Prostate gland (tissue), 2 donors: ENCODE data around the gene OGFRL1. TPM values are rescaled to one million over a fixed set of nuclear protein-coding genes. Genes with fewer than 3 reads are reported as not detected.

ENCODE experiments used
- DNase-seq: peaks from one replicate; pipeline ENCODE4 v3.0.0-alpha.2; 2019; ENCODE audit warnings: low spot score
- H3K27ac ChIP-seq, 2 donors: fragments of 200-600 bp; sonication (generic); 2 replicates each; pipeline ENCODE4 v1.5.1; 2017 to 2019
- H3K27me3 ChIP-seq: fragments of 200-600 bp; sonication (generic); replicated peaks from 2 replicates; pipeline ENCODE4 v1.5.1; 2019; ENCODE audit not compliant: insufficient read depth
- H3K36me3 ChIP-seq, 2 donors: fragments of 200-600 bp; sonication (generic); 1 replicate in 1 of 2; 2 replicates in 1 of 2; pipeline versions ENCODE4 v1.5.1 to v1.8.1; 2017 to 2019
- H3K4me1 ChIP-seq: fragments of 200-600 bp; sonication (generic); replicated peaks from 2 replicates; pipeline ENCODE4 v1.5.1; 2019
- H3K4me3 ChIP-seq, 2 donors: fragments of 200-600 bp; sonication (generic); 2 replicates each; pipeline ENCODE4 v1.5.1; 2017 to 2019
- H3K9me3 ChIP-seq: fragments of 200-600 bp; sonication (generic); 2 replicates; pipeline ENCODE4 v1.5.1; 2017
- POLR2A ChIP-seq: fragments of 450-650 bp; IDR thresholded peaks from one replicate; pipeline ENCODE4 v1.6.1; 2016; ENCODE audit warnings: antibody characterized with exemption, mild to moderate bottlenecking
- POLR2AphosphoS5 ChIP-seq: sonication (generic); formaldehyde crosslinking; IDR thresholded peaks from one replicate; pipeline ENCODE4 v1.6.1; 2017; ENCODE audit warnings: antibody characterized with exemption
- WGBS: methylation state at CpG from one replicate; pipeline ENCODE4 v1.1.5; 2018; 5-methylcytosine and 5-hydroxymethylcytosine counted together
- intact Hi-C: fragments of 100-400 bp; cut with DNase I; formaldehyde crosslinking; loops from one replicate; pipeline ENCODE4 v1.14.2; 2022
- total RNA-seq, 2 donors: library from RNA; depleted of rRNA; stranded (reverse); fragments of >200 nt; gene quantifications; one replicate each; pipeline ENCODE4 v1.1.0, GENCODE V29; 2016
- TF ChIP-seq, protein P1 (sequence below), 4 experiments: fragments of 200-600 bp in 2 of 4; fragments of 450-650 bp in 2 of 4; sonication (generic) in 2 of 4; IDR thresholded peaks; 1 replicate in 3 of 4; 2 replicates in 1 of 4; pipeline ENCODE4 v1.5.1; 2016 to 2019; ENCODE audit warnings: antibody characterized with exemption in 4 of 4, mild to moderate bottlenecking in 2 of 4, moderate library complexity in 2 of 4

Gene OGFRL1
- total RNA-seq, 2 donors from 2014 or later, result 18.4 to 20.4 TPM

DNA sequence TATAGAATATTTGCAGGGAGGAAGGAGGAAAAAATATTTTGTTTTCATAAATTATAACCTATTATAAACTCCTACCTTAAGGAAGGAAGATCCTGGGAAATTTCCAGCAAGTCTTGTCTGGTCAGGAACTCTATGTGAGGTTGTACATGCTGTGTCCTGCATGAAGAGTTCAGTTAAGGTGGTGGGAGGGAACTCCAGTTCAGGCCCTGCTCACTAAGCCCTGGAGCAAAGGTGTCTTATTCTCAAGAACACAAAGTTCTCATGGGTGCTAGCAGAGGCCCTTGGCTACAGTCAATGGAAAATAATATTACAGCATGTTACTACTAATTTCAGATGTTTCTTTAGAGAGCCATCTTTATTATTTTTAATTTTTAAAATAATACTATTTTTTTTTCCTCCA, 3.8 kb upstream of the OGFRL1 start:
- no peaks in the 10 kb centered on the region for H3K36me3 ChIP-seq
- H3K4me3 ChIP-seq, result no peak overlapping the region
- no peaks in the 10 kb centered on the region for H3K9me3 ChIP-seq
- DNase-seq, result peak; percentile 67
- no peaks in the 10 kb centered on the region for H3K4me1 ChIP-seq
- intact Hi-C loops, result loop anchor here (5.0 kb wide), 1 partner anchor 63 kb away; no protein-coding TSS in a partner anchor
- H3K27me3 ChIP-seq, result no peaks in the 10 kb centered on the region
- TF ChIP-seq POLR2AphosphoS5, result peak; percentile 65
- TF ChIP-seq, protein P1, sequence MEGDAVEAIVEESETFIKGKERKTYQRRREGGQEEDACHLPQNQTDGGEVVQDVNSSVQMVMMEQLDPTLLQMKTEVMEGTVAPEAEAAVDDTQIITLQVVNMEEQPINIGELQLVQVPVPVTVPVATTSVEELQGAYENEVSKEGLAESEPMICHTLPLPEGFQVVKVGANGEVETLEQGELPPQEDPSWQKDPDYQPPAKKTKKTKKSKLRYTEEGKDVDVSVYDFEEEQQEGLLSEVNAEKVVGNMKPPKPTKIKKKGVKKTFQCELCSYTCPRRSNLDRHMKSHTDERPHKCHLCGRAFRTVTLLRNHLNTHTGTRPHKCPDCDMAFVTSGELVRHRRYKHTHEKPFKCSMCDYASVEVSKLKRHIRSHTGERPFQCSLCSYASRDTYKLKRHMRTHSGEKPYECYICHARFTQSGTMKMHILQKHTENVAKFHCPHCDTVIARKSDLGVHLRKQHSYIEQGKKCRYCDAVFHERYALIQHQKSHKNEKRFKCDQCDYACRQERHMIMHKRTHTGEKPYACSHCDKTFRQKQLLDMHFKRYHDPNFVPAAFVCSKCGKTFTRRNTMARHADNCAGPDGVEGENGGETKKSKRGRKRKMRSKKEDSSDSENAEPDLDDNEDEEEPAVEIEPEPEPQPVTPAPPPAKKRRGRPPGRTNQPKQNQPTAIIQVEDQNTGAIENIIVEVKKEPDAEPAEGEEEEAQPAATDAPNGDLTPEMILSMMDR (IDR thresholded peaks at IDR 0.05), result no peak
- TF ChIP-seq POLR2A, result no peak
- H3K27ac ChIP-seq, result peak overlapping the region in 1 of 2 donors; percentile 23

DNA sequence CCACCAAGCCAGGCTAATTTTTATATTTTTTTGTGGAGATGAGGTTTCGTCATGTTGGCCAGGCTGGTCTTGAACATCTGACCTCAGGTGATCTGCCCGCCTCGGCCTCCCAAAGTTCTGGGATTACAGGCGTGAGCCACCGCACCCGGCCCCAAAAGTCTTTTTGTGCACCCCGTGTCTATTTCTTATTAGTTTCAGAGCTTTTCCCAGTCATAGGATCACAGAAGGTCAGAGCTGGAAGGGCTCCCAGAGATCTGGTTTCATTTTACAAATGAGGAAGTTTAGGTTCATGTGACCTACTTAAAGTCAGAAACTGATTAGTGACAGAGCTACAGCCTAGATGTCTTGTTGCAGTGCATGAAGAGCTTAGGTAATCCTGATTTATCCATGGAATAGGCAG, 1.6 kb upstream of the OGFRL1 start:
- Histone ChIP-seq H3K27ac (peak overlapping the region; percentile 87 to 89), H3K4me1 (no peaks in the 10 kb centered on the region)
- 87% methylated on average over 7 of the region's 7 CpGs for WGBS

DNA sequence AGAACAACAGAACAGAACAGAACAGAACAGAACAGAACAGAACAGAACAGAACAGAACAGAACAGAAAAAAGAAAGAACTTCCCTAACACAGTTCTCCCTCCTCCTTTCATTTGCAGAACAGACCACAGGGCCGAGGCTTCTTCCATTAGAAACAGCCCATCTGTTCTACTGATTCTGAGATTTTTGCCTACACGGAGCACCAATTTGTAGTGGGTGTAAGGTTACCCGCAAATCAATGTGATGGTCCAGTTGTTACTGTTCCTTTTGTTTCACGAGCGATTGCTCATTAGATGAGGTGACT, 734 bp upstream of the OGFRL1 start:
- Histone ChIP-seq H3K4me3 (peak overlapping the region; percentile 69 to 76), H3K27ac (peak overlapping the region; percentile 87 to 89), H3K27me3 (no peaks in the 10 kb centered on the region), H3K9me3 (no peaks in the 10 kb centered on the region), H3K4me1 (no peaks in the 10 kb centered on the region), H3K36me3 (no peaks in the 10 kb centered on the region)
- intact Hi-C loops, result loop anchor here (2.0 to 5.0 kb wide), 2 partner anchors 59 to 131 kb away; no protein-coding TSS in a partner anchor
- TF ChIP-seq, protein P1 (IDR thresholded peaks at IDR 0.05), result no peak
- TF ChIP-seq POLR2AphosphoS5, result no peak
- no peak for TF ChIP-seq POLR2A
- no peak for DNase-seq
- 4% methylated on average over 5 of the region's 5 CpGs for WGBS

More for the DNA sequence above, 1.6 kb upstream of the OGFRL1 start:
- Histone ChIP-seq H3K4me3 (no peak overlapping the region), H3K9me3 (no peaks in the 10 kb centered on the region), H3K36me3 (no peaks in the 10 kb centered on the region), H3K27me3 (no peaks in the 10 kb centered on the region)
- DNase-seq, result peak; percentile 11
- TF ChIP-seq, protein P1 (IDR thresholded peaks at IDR 0.05), result no peak
- TF ChIP-seq POLR2A (no peak), POLR2AphosphoS5 (no peak)
- intact Hi-C loops, result loop anchor here (5.0 kb wide), 1 partner anchor 60 kb away; no protein-coding TSS in a partner anchor

DNA sequence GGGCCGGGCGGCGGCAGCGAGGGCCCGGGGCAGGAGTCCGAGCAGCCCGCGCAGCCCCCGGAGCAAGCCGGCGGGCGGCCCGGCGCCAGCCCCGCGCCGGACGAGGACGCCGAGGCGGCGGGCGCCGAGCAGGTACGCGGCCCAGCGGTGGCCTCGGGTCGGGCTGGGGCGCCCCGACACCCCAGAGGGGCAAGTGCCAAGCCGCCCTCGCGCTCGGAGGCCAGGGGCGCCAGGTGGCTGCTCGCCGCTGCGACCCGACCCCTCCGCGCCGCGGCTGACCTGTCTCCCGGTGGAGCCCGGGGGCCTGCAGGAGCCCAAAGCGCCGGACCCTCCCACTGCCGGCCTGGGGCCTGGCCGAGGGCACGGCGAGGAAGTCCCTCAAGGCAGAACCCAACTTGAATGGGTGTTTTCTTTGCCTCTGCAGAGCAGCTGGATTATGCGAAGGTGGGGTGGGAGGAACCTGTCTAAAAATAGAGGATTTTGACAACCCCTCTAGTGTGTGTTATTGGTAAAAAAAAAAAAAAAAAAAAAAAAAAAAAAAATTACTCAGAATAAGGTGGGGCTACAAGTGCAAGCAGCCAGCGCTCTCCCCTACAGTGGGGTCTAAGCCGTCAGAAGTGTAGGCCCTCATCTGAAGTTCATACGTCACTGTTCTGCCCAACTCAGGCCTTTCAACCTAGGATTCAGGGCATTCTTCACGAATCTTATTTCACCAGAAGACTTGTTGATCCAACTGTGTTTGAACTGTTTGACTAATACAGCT, 609 bp downstream of the OGFRL1 start:
- Histone ChIP-seq H3K4me3 (peak overlapping the region; percentile 69 to 76), H3K27ac (peak overlapping the region; percentile 87 to 89), H3K9me3 (no peaks in the 10 kb centered on the region), H3K4me1 (no peaks in the 10 kb centered on the region), H3K36me3 (no peaks in the 10 kb centered on the region), H3K27me3 (no peaks in the 10 kb centered on the region)
- 2% methylated on average over 53 of the region's 57 CpGs for WGBS
- peak; percentile 14 for DNase-seq
- intact Hi-C loops, result loop anchor here (2.0 to 5.0 kb wide), 2 partner anchors 58 to 130 kb away; no protein-coding TSS in a partner anchor
- TF ChIP-seq POLR2AphosphoS5 (no peak), POLR2A (no peak)

DNA sequence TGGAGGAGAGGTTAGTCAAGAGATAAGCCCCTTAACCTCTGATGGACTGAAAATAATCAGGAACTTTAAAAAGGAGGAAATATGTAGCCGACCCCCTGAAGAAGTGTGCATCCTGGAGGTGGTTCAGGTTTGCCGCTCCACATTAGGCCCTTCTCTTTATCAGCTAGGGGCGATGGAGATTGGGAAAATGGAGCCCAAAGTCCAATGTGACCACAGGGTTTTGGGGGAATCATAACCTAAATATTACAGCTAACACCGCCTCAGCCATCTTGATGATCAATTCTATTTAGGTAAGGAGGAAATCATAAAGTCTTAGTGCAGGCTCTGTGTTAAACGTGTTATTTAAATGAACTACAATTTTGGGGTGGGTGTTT, 1.2 kb downstream of the OGFRL1 start:
- intact Hi-C loops, result loop anchor here (2.0 to 5.0 kb wide), 2 partner anchors 58 to 129 kb away; no protein-coding TSS in a partner anchor
- no peaks in the 10 kb centered on the region for H3K27me3 ChIP-seq
- peak overlapping the region; percentile 69 to 76 for H3K4me3 ChIP-seq
- TF ChIP-seq, protein P1 (IDR thresholded peaks at IDR 0.05), result no peak
- TF ChIP-seq POLR2AphosphoS5, result no peak
- no peak for TF ChIP-seq POLR2A
- H3K27ac ChIP-seq, result peak overlapping the region in 1 of 2 donors; percentile 89
- no peaks in the 10 kb centered on the region for H3K4me1 ChIP-seq
- no peaks in the 10 kb centered on the region for H3K9me3 ChIP-seq
- 74% methylated on average over 5 of the region's 5 CpGs for WGBS
- H3K36me3 ChIP-seq, result no peaks in the 10 kb centered on the region
- no peak for DNase-seq
